HG02970 (cell line): ENCODE results near the gene AMBP.
"Not testable (repeated sequence)": the region's sequence is repeated elsewhere in the genome, so short reads cannot be mapped to it uniquely, and the experiment has no call there.

Source experiments
- ATAC-seq: cut with Tn5 transposase; IDR thresholded peaks from one replicate; pipeline ENCODE4 v1.9.1; 2021; ENCODE audit warnings: mild to moderate bottlenecking, moderate library complexity, moderate number of reproducible peaks; ENCODE audit not compliant: unreplicated experiment, low FRiP score

The AMBP gene

GRCh38 chr9:114055061-114055460 lies 23.0 kb downstream of the AMBP start:
- no peak for ATAC-seq

GRCh38 chr9:114054191-114054690 lies 23.9 kb downstream of the AMBP start:
- ATAC-seq = no peak

GRCh38 chr9:114053246-114054005 lies 24.7 kb downstream of the AMBP start:
- ATAC-seq = no peak

GRCh38 chr9:114051706-114052105 lies 26.4 kb downstream of the AMBP start:
- ATAC-seq = no peak

GRCh38 chr9:114051281-114051680 lies 26.8 kb downstream of the AMBP start:
- no peak for ATAC-seq

GRCh38 chr9:114050646-114051045 lies 27.5 kb downstream of the AMBP start:
- ATAC-seq = no peak

- ATAC-seq = no peak
These were observed 27.9 kb downstream of the AMBP start for GRCh38 chr9:114050226-114050568.

- ATAC-seq = no peak
These were observed 28.5 kb downstream of the AMBP start for GRCh38 chr9:114049441-114050225.

- ATAC-seq = no peak
These were observed 29.3 kb downstream of the AMBP start for GRCh38 chr9:114048533-114049415.

GRCh38 chr9:114047717-114048116 lies 30.4 kb downstream of the AMBP start:
- no peak for ATAC-seq

- no peak for ATAC-seq
These were observed 31.2 kb downstream of the AMBP start for GRCh38 chr9:114046875-114047274.

GRCh38 chr9:114046237-114046755 lies 31.8 kb downstream of the AMBP start:
- no peak for ATAC-seq

- not testable (repeated sequence) for ATAC-seq
These were observed 34.4 kb downstream of the AMBP start for GRCh38 chr9:114043660-114044059.

GRCh38 chr9:114039484-114039883 lies 38.6 kb downstream of the AMBP start:
- ATAC-seq = no peak

- no peak for ATAC-seq
These were observed 39.3 kb downstream of the AMBP start for GRCh38 chr9:114038724-114039313.

GRCh38 chr9:114037961-114038723 lies 40.0 kb downstream of the AMBP start:
- no peak for ATAC-seq

- no peak for ATAC-seq
These were observed 40.9 kb downstream of the AMBP start for GRCh38 chr9:114037249-114037648.

GRCh38 chr9:114035845-114036801 lies 42.0 kb downstream of the AMBP start:
- no peak for ATAC-seq
